Coronary artery (tissue), 2 donors: ENCODE data around the gene NR3C1.

Experiments
- DNase-seq: peaks from one replicate; pipeline ENCODE4 v3.0.0-alpha.2; 2017; ENCODE audit warnings: low spot score
- H3K27ac ChIP-seq, 2 donors: fragments of 200-600 bp; sonication (generic); one replicate each; pipeline ENCODE4 v1.5.1; 2016 to 2019
- H3K4me3 ChIP-seq: fragments of 200-600 bp; sonication (generic); 2 replicates; pipeline ENCODE4 v1.5.1; 2016; ENCODE audit warnings: mild to moderate bottlenecking, moderate library complexity
- CTCF ChIP-seq: fragments of 200-600 bp; sonication (generic); IDR thresholded peaks from one replicate; pipeline ENCODE4 v1.5.1; 2019; ENCODE audit warnings: antibody characterized with exemption

Gene NR3C1

GRCh38 chr5:143274952-143275351 lies 128.5 kb downstream of the NR3C1 start:
- DNase-seq: no peak
- Histone ChIP-seq H3K27ac (no peak overlapping the region), H3K4me3 (no peak overlapping the region)
- TF ChIP-seq CTCF: no peak

- no peak for TF ChIP-seq CTCF
- Histone ChIP-seq H3K27ac (no peak overlapping the region), H3K4me3 (no peak overlapping the region)
- no peak for DNase-seq
These were observed 132.1 kb downstream of the NR3C1 start for GRCh38 chr5:143271431-143271830.

- no peak overlapping the region for H3K4me3 ChIP-seq
- DNase-seq: no peak
- no peak overlapping the region for H3K27ac ChIP-seq
- TF ChIP-seq CTCF: no peak
These were observed 135.1 kb downstream of the NR3C1 start for GRCh38 chr5:143268388-143268787.

- no peak for DNase-seq
- H3K4me3 ChIP-seq: no peak overlapping the region
- H3K27ac ChIP-seq: no peak overlapping the region
- no peak for TF ChIP-seq CTCF
These were observed 136.3 kb downstream of the NR3C1 start for GRCh38 chr5:143267186-143267585.

GRCh38 chr5:143265995-143266394 lies 137.5 kb downstream of the NR3C1 start:
- Histone ChIP-seq H3K4me3 (no peak overlapping the region), H3K27ac (no peak overlapping the region)
- DNase-seq: no peak
- TF ChIP-seq CTCF: no peak

GRCh38 chr5:143263272-143263810 lies 140.1 kb downstream of the NR3C1 start:
- no peak for DNase-seq
- TF ChIP-seq CTCF: no peak

GRCh38 chr5:143262393-143263174 lies 140.9 kb downstream of the NR3C1 start:
- Histone ChIP-seq H3K27ac (no peak overlapping the region), H3K4me3 (no peak overlapping the region)
- no peak for TF ChIP-seq CTCF
- no peak for DNase-seq

More at GRCh38 chr5:143263272-143263810, 140.1 kb downstream of the NR3C1 start:
- Histone ChIP-seq H3K4me3 (no peak overlapping the region), H3K27ac (no peak overlapping the region)
